ENCODE measurements around the gene ME2.

GRCh38 chr18:50844960-50845359 lies 34.0 kb upstream of the ME2 start:
- no peak for TF ChIP-seq ZNF384 (IDR thresholded peaks at IDR 0.05)
- no peak for TF ChIP-seq TARDBP (IDR thresholded peaks at IDR 0.05)
- no peak for TF ChIP-seq BHLHE40 (IDR thresholded peaks at IDR 0.05; ENCODE audit: borderline replicate concordance)

Data from HEK293T (cell line).